ENCODE measurements around the gene CCDC178.

GRCh38 chr18:33205777-33206176, 234.7 kb downstream of the CCDC178 start:
- TF ChIP-seq CTCF (IDR thresholded peaks at IDR 0.05 in 8 of 11, conservative IDR thresholded peaks at IDR 0.05 in 3 of 11) (no peak), POLR2AphosphoS5 (IDR thresholded peaks at IDR 0.05) (no peak)
